PC-3 (cell line): ENCODE data around the gene GLB1L3.

ENCODE experiments used
- CTCF ChIP-seq: fragments of 300-600 bp; sonication (generic); conservative IDR thresholded peaks from 2 replicates; pipeline ENCODE4 v1.5.1; 2017; ENCODE audit warnings: antibody characterized with exemption, low read depth, mild to moderate bottlenecking, low read length
- EZH2 ChIP-seq: fragments of 300-600 bp; sonication (generic); IDR thresholded peaks from one replicate; pipeline ENCODE4 v1.6.1; 2017; ENCODE audit warnings: antibody characterized with exemption, mild to moderate bottlenecking, low read length; ENCODE audit not compliant: unreplicated experiment

DNA sequence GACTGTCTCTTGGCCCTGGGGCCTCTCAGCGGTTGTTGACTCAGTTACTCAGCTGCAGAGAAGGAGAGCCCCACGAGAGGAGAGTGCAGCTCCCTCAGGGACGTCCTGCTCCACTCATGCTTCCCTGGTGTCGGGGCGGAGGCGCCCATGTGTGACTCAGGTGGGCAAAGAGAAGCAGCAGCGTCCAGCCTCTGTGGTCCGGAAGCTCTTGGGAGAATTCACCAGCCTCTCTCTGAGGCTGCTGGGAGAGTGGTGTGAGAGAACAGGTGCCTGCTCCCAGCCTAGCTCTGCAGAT, 81.3 kb downstream of the GLB1L3 start:
- TF ChIP-seq CTCF (no peak), EZH2 (no peak)
